ENCODE data around the gene SNORC. TPM values are rescaled to one million over a fixed set of nuclear protein-coding genes. Genes with fewer than 3 reads are reported as not detected.

SNORC gene
- total RNA-seq, 2 experiments from 2014 or later: 0.87 to 2.1 TPM

GRCh38 chr2:232884549-232885263, 14.6 kb downstream of the SNORC start:
- CTCF ChIA-PET: interaction anchor here (1.0 kb wide), 1 partner anchor 235 kb away, joined by 3 read pairs; no protein-coding TSS in a partner anchor
- no peak for ATAC-seq

GRCh38 chr2:232885264-232885961, 15.3 kb downstream of the SNORC start:
- CTCF ChIA-PET: interaction anchor here (1.0 kb wide), 1 partner anchor 235 kb away, joined by 3 read pairs; no protein-coding TSS in a partner anchor

More at GRCh38 chr2:232884549-232885263, 14.6 kb downstream of the SNORC start:
- Mint-ChIP-seq H3K27me3 (no peaks in the 10 kb centered on the region), H3K36me3 (ENCODE audit: low read depth) (no peaks in the 10 kb centered on the region), H3K4me3 (no peak overlapping the region), H3K9me3 (ENCODE audit: low read depth) (no peaks in the 10 kb centered on the region), H3K4me1 (no peaks in the 10 kb centered on the region), H3K27ac (no peak overlapping the region)
- no peak for DNase-seq
- intact Hi-C loops (cut with DNase I, micrococcal nuclease): no loop called here
- POLR2A ChIA-PET: no interaction called here

GRCh38 chr2:232886176-232886575, 16.1 kb downstream of the SNORC start:
- CTCF ChIA-PET: no interaction called here
- Mint-ChIP-seq H3K9me3 (ENCODE audit: low read depth) (no peaks in the 10 kb centered on the region), H3K4me3 (no peak overlapping the region)

More at GRCh38 chr2:232885264-232885961, 15.3 kb downstream of the SNORC start:
- Mint-ChIP-seq H3K36me3 (ENCODE audit: low read depth) (no peaks in the 10 kb centered on the region), H3K4me3 (no peak overlapping the region), H3K27ac (no peak overlapping the region), H3K9me3 (ENCODE audit: low read depth) (no peaks in the 10 kb centered on the region), H3K4me1 (no peaks in the 10 kb centered on the region), H3K27me3 (peaks cover 2% of the 10 kb centered on the region)
- DNase-seq (no peak), ATAC-seq (no peak)
- intact Hi-C loops (cut with DNase I, micrococcal nuclease): no loop called here
- POLR2A ChIA-PET: interaction anchor here (0.6 kb wide), 1 partner anchor 11 kb away, joined by 5 read pairs; no protein-coding TSS in a partner anchor

GRCh38 chr2:232886632-232887031, 16.6 kb downstream of the SNORC start:
- Mint-ChIP-seq H3K4me1 (no peaks in the 10 kb centered on the region), H3K4me3 (no peak overlapping the region), H3K9me3 (ENCODE audit: low read depth) (no peaks in the 10 kb centered on the region), H3K27me3 (peaks cover 7% of the 10 kb centered on the region), H3K36me3 (ENCODE audit: low read depth) (no peaks in the 10 kb centered on the region), H3K27ac (no peak overlapping the region)
- intact Hi-C loops (cut with DNase I, micrococcal nuclease): no loop called here
- ChIA-PET CTCF (no interaction called here), POLR2A (interaction anchor here (0.6 to 0.7 kb wide), 2 partner anchors 200 to 1219 kb away, joined by 3 read pairs; no protein-coding TSS in a partner anchor)
- ATAC-seq (no peak), DNase-seq (no peak)

More at GRCh38 chr2:232886176-232886575, 16.1 kb downstream of the SNORC start:
- Mint-ChIP-seq H3K27ac (no peak overlapping the region), H3K4me1 (no peaks in the 10 kb centered on the region), H3K27me3 (peaks cover 7% of the 10 kb centered on the region), H3K36me3 (ENCODE audit: low read depth) (no peaks in the 10 kb centered on the region)
- POLR2A ChIA-PET: interaction anchor here (0.6 to 0.7 kb wide), 2 partner anchors 200 to 1219 kb away, joined by 3 read pairs; no protein-coding TSS in a partner anchor
- ATAC-seq (no peak), DNase-seq (no peak)
- intact Hi-C loops (cut with DNase I, micrococcal nuclease): no loop called here

GRCh38 chr2:232887171-232887850, 17.2 kb downstream of the SNORC start:
- Mint-ChIP-seq H3K4me3 (no peak overlapping the region), H3K27ac (no peak overlapping the region), H3K9me3 (ENCODE audit: low read depth) (no peaks in the 10 kb centered on the region), H3K36me3 (ENCODE audit: low read depth) (no peaks in the 10 kb centered on the region), H3K27me3 (peaks cover 7% of the 10 kb centered on the region), H3K4me1 (no peaks in the 10 kb centered on the region)
- ChIA-PET CTCF (no interaction called here), POLR2A (interaction anchor here (0.7 kb wide), 1 partner anchor 1220 kb away, joined by 3 read pairs; no protein-coding TSS in a partner anchor)
- ATAC-seq (no peak), DNase-seq (no peak)
- intact Hi-C loops (cut with DNase I, micrococcal nuclease): no loop called here

GRCh38 chr2:232888099-232888836, 18.2 kb downstream of the SNORC start:
- ChIA-PET POLR2A (no interaction called here), CTCF (interaction anchor here (0.5 kb wide), 1 partner anchor 44 kb away, joined by 3 read pairs; no protein-coding TSS in a partner anchor)
- no peaks in the 10 kb centered on the region for H3K4me1 Mint-ChIP-seq
- no peak overlapping the region for H3K27ac Mint-ChIP-seq
- H3K4me3 Mint-ChIP-seq: no peak overlapping the region
- ATAC-seq (no peak), DNase-seq (no peak)
- intact Hi-C loops (cut with DNase I, micrococcal nuclease): no loop called here
- peaks cover 11% of the 10 kb centered on the region for H3K27me3 Mint-ChIP-seq
- H3K9me3 Mint-ChIP-seq (ENCODE audit: low read depth): no peaks in the 10 kb centered on the region
- no peaks in the 10 kb centered on the region for H3K36me3 Mint-ChIP-seq (ENCODE audit: low read depth)

- intact Hi-C loops (cut with DNase I, micrococcal nuclease): no loop called here
- Mint-ChIP-seq H3K4me1 (no peaks in the 10 kb centered on the region), H3K27ac (no peak overlapping the region), H3K36me3 (ENCODE audit: low read depth) (no peaks in the 10 kb centered on the region), H3K9me3 (ENCODE audit: low read depth) (no peaks in the 10 kb centered on the region), H3K27me3 (peaks cover 11% of the 10 kb centered on the region), H3K4me3 (no peak overlapping the region)
- POLR2A ChIA-PET: interaction anchor here (0.5 kb wide), 1 partner anchor 395 kb away, joined by 3 read pairs; no protein-coding TSS in a partner anchor
- CTCF ChIA-PET: interaction anchor here (0.5 to 0.6 kb wide), 2 partner anchors 43 to 182 kb away, joined by 3 read pairs; no protein-coding TSS in a partner anchor
- ATAC-seq (no peak), DNase-seq (no peak)
These were observed 18.9 kb downstream of the SNORC start for GRCh38 chr2:232888839-232889529.

DNA sequence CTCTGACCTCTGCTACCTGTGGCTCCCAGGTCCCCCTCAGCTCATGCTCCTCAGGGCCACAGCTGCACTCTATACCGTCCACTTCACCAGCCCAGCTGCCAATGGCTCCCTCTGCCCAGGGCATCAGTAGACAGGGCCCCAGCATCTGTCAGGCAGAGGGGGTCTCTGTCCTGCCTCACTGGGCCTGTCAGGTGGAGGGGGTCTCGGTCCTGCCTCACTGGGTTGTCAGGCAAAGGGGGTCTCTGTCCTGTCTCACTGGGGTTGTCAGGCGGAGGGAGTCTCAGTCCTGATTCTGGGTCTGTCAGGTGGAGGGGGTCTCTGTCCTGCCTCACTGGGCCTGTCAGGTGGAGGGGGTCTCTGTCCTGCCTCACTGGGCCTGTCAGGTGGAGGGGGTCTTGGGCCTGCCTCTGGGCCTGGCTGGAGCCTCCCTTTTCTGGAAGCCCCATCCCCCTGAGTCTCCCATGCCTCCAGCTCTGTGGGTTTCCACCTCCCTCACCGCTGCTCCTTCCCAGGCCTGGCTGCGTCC, 19.9 kb downstream of the SNORC start:
- POLR2A ChIA-PET: no interaction called here

DNA sequence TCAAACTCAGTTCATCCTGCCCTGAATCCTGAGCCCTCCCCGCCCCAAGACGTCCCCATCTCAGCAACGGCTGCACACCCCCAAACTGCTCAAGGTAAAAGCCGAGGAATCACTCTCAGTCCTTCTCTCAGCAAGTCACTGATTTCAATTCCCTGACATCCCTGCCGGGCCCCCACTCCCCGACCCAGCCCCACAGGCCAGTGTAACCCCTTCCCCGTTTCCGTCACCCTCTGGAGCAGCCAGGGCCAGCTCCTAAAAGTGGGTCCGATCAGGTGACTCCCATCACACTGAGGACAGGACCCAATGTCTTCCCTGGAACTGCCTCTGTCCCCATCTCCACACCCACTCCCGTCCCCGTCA, 20.5 kb downstream of the SNORC start:
- CTCF ChIA-PET: no interaction called here
- no peak for ATAC-seq
- no peaks in the 10 kb centered on the region for H3K9me3 Mint-ChIP-seq (ENCODE audit: low read depth)
- no peaks in the 10 kb centered on the region for H3K36me3 Mint-ChIP-seq (ENCODE audit: low read depth)
- no peaks in the 10 kb centered on the region for H3K4me1 Mint-ChIP-seq
- DNase-seq: no peak
- intact Hi-C loops (cut with DNase I, micrococcal nuclease): no loop called here
- H3K4me3 Mint-ChIP-seq: no peak overlapping the region
- peaks cover 11% of the 10 kb centered on the region for H3K27me3 Mint-ChIP-seq
- H3K27ac Mint-ChIP-seq: no peak overlapping the region
- POLR2A ChIA-PET: no interaction called here

More for the DNA sequence above, 19.9 kb downstream of the SNORC start:
- Mint-ChIP-seq H3K4me3 (no peak overlapping the region), H3K27me3 (peaks cover 11% of the 10 kb centered on the region), H3K27ac (no peak overlapping the region), H3K4me1 (no peaks in the 10 kb centered on the region), H3K36me3 (ENCODE audit: low read depth) (no peaks in the 10 kb centered on the region), H3K9me3 (ENCODE audit: low read depth) (no peaks in the 10 kb centered on the region)
- CTCF ChIA-PET: interaction anchor here (0.6 kb wide), 1 partner anchor 183 kb away, joined by 3 read pairs; no protein-coding TSS in a partner anchor
- DNase-seq (no peak), ATAC-seq (no peak)
- intact Hi-C loops (cut with DNase I, micrococcal nuclease): no loop called here

DNA sequence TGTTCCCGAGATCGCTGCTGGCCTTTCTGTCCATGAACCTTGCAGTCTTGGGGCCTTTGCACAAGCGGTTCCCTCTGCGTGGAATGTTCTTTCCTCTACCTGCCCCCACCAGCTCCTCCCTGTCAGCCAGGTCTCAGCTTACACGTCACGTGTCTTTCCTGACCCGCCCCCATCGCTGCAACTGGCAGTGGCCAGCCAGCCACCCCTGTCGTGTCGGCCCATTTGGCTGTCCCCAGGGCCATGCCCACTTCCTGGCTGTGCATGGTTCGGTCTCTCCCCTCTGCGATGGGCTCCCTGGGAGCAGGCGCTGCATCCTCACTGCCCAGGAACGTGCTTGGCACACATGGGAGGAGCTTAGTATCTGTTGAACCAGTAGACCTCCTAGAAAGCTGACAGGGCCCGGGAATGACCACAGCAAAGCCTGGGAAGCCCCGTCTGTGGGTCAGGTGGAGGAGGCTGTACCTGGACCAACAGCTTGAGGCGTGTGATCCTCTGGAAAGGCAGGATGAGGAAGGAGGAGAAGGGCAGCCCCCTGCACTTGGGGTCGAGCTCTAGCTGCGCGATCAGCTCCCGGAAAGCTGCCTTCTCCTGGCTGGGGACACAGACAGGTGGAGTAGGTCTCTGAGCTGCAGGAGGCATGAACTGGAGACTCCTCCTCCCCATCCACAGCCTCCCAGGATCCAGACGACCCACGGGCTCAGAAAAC, 21.0 kb downstream of the SNORC start:
- intact Hi-C loops (cut with DNase I, micrococcal nuclease): no loop called here
- H3K27ac Mint-ChIP-seq: no peak overlapping the region
- CTCF ChIA-PET: no interaction called here

More for the DNA sequence above, 21.0 kb downstream of the SNORC start:
- Mint-ChIP-seq H3K27me3 (peaks cover 11% of the 10 kb centered on the region), H3K4me3 (no peak overlapping the region), H3K9me3 (ENCODE audit: low read depth) (no peaks in the 10 kb centered on the region), H3K4me1 (peaks cover 2% of the 10 kb centered on the region), H3K36me3 (ENCODE audit: low read depth) (no peaks in the 10 kb centered on the region)
- DNase-seq: no peak
- ATAC-seq: no peak
- POLR2A ChIA-PET: no interaction called here
